SK-N-SH (cell line): Measurements from ENCODE around the gene PSMA1. TPM values are rescaled to one million over a fixed set of nuclear protein-coding genes. Genes with fewer than 3 reads are reported as not detected.

Experiments used
- CTCF ChIA-PET: fragments of 300-600, 350-600 bp; formaldehyde crosslinking; extraction: SDS; loops from one replicate; lab custom pipeline; 2021; lab: Yijun Ruan, JAX
- POLR2A ChIA-PET: fragments of 350-600 bp; sonication (Branson Sonifier 250); formaldehyde crosslinking; extraction: SDS; loops from one replicate; lab custom pipeline; 2020; ENCODE audit warnings: antibody characterized with exemption, inconsistent platforms; lab: Yijun Ruan, JAX
- DNase-seq: peaks from one replicate; pipeline ENCODE4 v3.0.0; 2012
- H2AFZ ChIP-seq: fragments of 200-600 bp; sonication (generic); 2 replicates; pipeline ENCODE4 v1.8.1; 2016; ENCODE audit warnings: antibody characterized with exemption, mild to moderate bottlenecking, low read depth
- H3F3A ChIP-seq: fragments of 200-600 bp; sonication (generic); replicated peaks from 2 replicates; pipeline ENCODE3; 2016; ENCODE audit warnings: antibody characterized with exemption, mild to moderate bottlenecking; ENCODE audit not compliant: insufficient read depth
- H3K27ac ChIP-seq, 2 experiments: fragments of 200-500 bp in 1 of 2; fragments of 200-600 bp in 1 of 2; sonication (Bioruptor generic) in 1 of 2; sonication (generic), shearing (Covaris generic) in 1 of 2; 2 replicates each; pipeline versions ENCODE4 v1.5.1 to v1.6.1; 2014 to 2016; ENCODE audit warnings: low read depth in 2 of 2, inconsistent platforms in 1 of 2, low read length in 1 of 2, mild to moderate bottlenecking in 1 of 2, mixed read lengths in 1 of 2
- H3K27me3 ChIP-seq: fragments of 200-600 bp; sonication (generic), shearing (Covaris generic); 2 replicates; pipeline ENCODE4 v1.6.1; 2016; ENCODE audit warnings: mixed run types; ENCODE audit not compliant: insufficient read depth
- H3K36me3 ChIP-seq, 2 experiments: fragments of 200-500 bp in 1 of 2; fragments of 200-600 bp in 1 of 2; sonication (Bioruptor generic) in 1 of 2; sonication (generic) in 1 of 2; replicated peaks in 1 of 2; 2 replicates each; pipeline versions ENCODE3 to v1.5.1; 2014 to 2016; ENCODE audit warnings: low read length in 1 of 2, mild to moderate bottlenecking in 1 of 2; ENCODE audit not compliant: insufficient read depth in 2 of 2, control insufficient read depth in 1 of 2
- H3K4me1 ChIP-seq, 2 experiments: fragments of 200-500 bp in 1 of 2; fragments of 200-600 bp in 1 of 2; sonication (Bioruptor generic) in 1 of 2; sonication (generic), shearing (Covaris generic) in 1 of 2; 2 replicates each; pipeline versions ENCODE4 v1.5.1 to v1.6.1; 2014 to 2016; ENCODE audit warnings: low read depth in 1 of 2, low read length in 1 of 2, mixed run types in 1 of 2; ENCODE audit not compliant: insufficient read depth in 2 of 2, control insufficient read depth in 1 of 2
- H3K4me2 ChIP-seq: fragments of 200-600 bp; sonication (generic), shearing (Covaris generic); 2 replicates; pipeline ENCODE4 v1.6.1; 2017; ENCODE audit warnings: mixed run types
- H3K4me3 ChIP-seq, 2 experiments: fragments of 200-500 bp in 1 of 2; fragments of 200-600 bp in 1 of 2; sonication (Bioruptor generic) in 1 of 2; sonication (generic), shearing (Covaris generic) in 1 of 2; 2 replicates each; pipeline versions ENCODE4 v1.5.1 to v1.8.1; 2014 to 2016; ENCODE audit warnings: low read depth in 2 of 2, inconsistent platforms in 1 of 2, low read length in 1 of 2, mild to moderate bottlenecking in 1 of 2, mixed read lengths in 1 of 2, moderate library complexity in 1 of 2
- H3K79me2 ChIP-seq: fragments of 200-600 bp; sonication (generic); 2 replicates; pipeline ENCODE4 v1.8.1; 2017; ENCODE audit warnings: mild to moderate bottlenecking; ENCODE audit not compliant: insufficient read depth
- H3K9ac ChIP-seq: fragments of 200-600 bp; sonication (generic); 2 replicates; pipeline ENCODE4 v1.6.1; 2017; ENCODE audit warnings: mixed run types
- H3K9me2 ChIP-seq: fragments of 200-600 bp; sonication (generic); 2 replicates; pipeline ENCODE4 v1.6.1; 2017; ENCODE audit warnings: mixed run types
- H3K9me3 ChIP-seq: fragments of 200-600 bp; sonication (generic); 2 replicates; pipeline ENCODE4 v1.6.1; 2017; ENCODE audit warnings: mixed run types, mild to moderate bottlenecking, moderate library complexity
- H4K20me1 ChIP-seq: fragments of 200-600 bp; sonication (generic); 2 replicates; pipeline ENCODE4 v1.6.1; 2017; ENCODE audit warnings: mild to moderate bottlenecking, mixed run types; ENCODE audit not compliant: insufficient read depth
- CHD2 ChIP-seq: fragments of 150-350 bp; IDR thresholded peaks from 2 replicates; pipeline ENCODE4 v1.6.1; 2018; ENCODE audit warnings: low read length; ENCODE audit not compliant: partially characterized antibody
- EZH2phosphoT487 ChIP-seq: fragments of 200-600 bp; sonication (generic); IDR thresholded peaks from 2 replicates; pipeline ENCODE4 v1.6.1; 2017; ENCODE audit warnings: low read depth, mixed run types, mild to moderate bottlenecking, antibody characterized with exemption, moderate library complexity, borderline replicate concordance
- FOXM1 ChIP-seq: IDR thresholded peaks from 2 replicates; pipeline ENCODE4 v1.4.0; 2012; ENCODE audit warnings: low read depth, mild to moderate bottlenecking
- GABPA ChIP-seq: IDR thresholded peaks from 2 replicates; pipeline ENCODE4 v1.4.0; 2012; ENCODE audit warnings: low read depth, mild to moderate bottlenecking
- GATA2 ChIP-seq: sonication (generic); formaldehyde crosslinking; IDR thresholded peaks from 2 replicates; pipeline ENCODE4 v1.5.0; 2020; ENCODE audit warnings: mild to moderate bottlenecking, missing genetic modification reagents
- MEF2A ChIP-seq: IDR thresholded peaks from 2 replicates; pipeline ENCODE4 v1.4.0; 2012; ENCODE audit warnings: low read depth, borderline replicate concordance
- MXI1 ChIP-seq: IDR thresholded peaks from 2 replicates; pipeline ENCODE4 v1.6.1; 2012; ENCODE audit warnings: mild to moderate bottlenecking, low read depth, low read length, improper control_type of control experiment
- NFIC ChIP-seq: IDR thresholded peaks from 2 replicates; pipeline ENCODE4 v1.4.0; 2012; ENCODE audit warnings: borderline replicate concordance
- NRF1 ChIP-seq: IDR thresholded peaks from 2 replicates; pipeline ENCODE4 v1.6.1; 2012; ENCODE audit warnings: low read depth, mild to moderate bottlenecking, low read length
- PBX3 ChIP-seq: IDR thresholded peaks from 2 replicates; pipeline ENCODE4; 2012
- RAD21 ChIP-seq: IDR thresholded peaks from 2 replicates; pipeline ENCODE4 v1.6.1; 2012; ENCODE audit warnings: mild to moderate bottlenecking, low read length
- RCOR1 ChIP-seq: fragments of 150-350 bp; IDR thresholded peaks from 2 replicates; pipeline ENCODE4 v1.6.1; 2017; ENCODE audit warnings: antibody characterized with exemption, low read length
- SMC3 ChIP-seq: IDR thresholded peaks from 2 replicates; pipeline ENCODE4 v1.6.1; 2012; ENCODE audit warnings: low read depth, low read length, improper control_type of control experiment
- TCF12 ChIP-seq: IDR thresholded peaks from 2 replicates; pipeline ENCODE4 v1.4.0; 2012
- TEAD4 ChIP-seq: IDR thresholded peaks from 2 replicates; pipeline ENCODE4 v1.4.0; 2012; ENCODE audit warnings: mild to moderate bottlenecking, borderline replicate concordance; ENCODE audit not compliant: insufficient read depth
- YY1 ChIP-seq: IDR thresholded peaks from 2 replicates; pipeline ENCODE4 v1.4.0; 2012; ENCODE audit warnings: low read depth, mild to moderate bottlenecking
- WGBS: methylation state at CpG from one replicate; pipeline ENCODE4 v1.1.6; 2017; ENCODE audit warnings: low lambda C conversion rate; 5-methylcytosine and 5-hydroxymethylcytosine counted together
- polyA plus RNA-seq, 3 experiments: library from polyadenylated mRNA; depleted of rRNA; stranded (reverse); fragments of >200 nt; gene quantifications; 2 replicates each; pipeline ENCODE4 v1.2.3, GENCODE V29; 2012
- TF ChIP-seq, protein P1 (sequence below): IDR thresholded peaks from 2 replicates; pipeline ENCODE4 v1.4.0; 2012; ENCODE audit warnings: low read depth, borderline replicate concordance
- TF ChIP-seq, protein P2 (sequence below): IDR thresholded peaks from 2 replicates; pipeline ENCODE4 v1.4.0; 2012; ENCODE audit warnings: low read depth, borderline replicate concordance

Gene PSMA1
- polyA plus RNA-seq, 1 of the 3 experiments (the other 2 are of a cell fraction) = 166 TPM

GRCh38 chr11:14503023-14503422, 17.2 kb downstream of the PSMA1 start:
- no peak overlapping the region for H3K9ac ChIP-seq
- no peak overlapping the region for H2AFZ ChIP-seq
- CTCF ChIA-PET = no interaction called here

GRCh38 chr11:14502039-14502438, 18.1 kb downstream of the PSMA1 start:
- H3K27me3 ChIP-seq = no peaks in the 10 kb centered on the region
- H3K4me2 ChIP-seq = no peak overlapping the region
- ChIA-PET CTCF (no interaction called here), POLR2A (no interaction called here)
- H3F3A ChIP-seq = peaks cover 36% of the 10 kb centered on the region
- TF ChIP-seq MEF2A (no peak), CHD2 (no peak), MXI1 (no peak), RAD21 (no peak), TEAD4 (no peak), SMC3 (no peak), FOXM1 (no peak), YY1 (no peak), GABPA (no peak), RCOR1 (no peak), GATA2 (CRISPR knock-in tag) (no peak)
- TF ChIP-seq, protein P1, sequence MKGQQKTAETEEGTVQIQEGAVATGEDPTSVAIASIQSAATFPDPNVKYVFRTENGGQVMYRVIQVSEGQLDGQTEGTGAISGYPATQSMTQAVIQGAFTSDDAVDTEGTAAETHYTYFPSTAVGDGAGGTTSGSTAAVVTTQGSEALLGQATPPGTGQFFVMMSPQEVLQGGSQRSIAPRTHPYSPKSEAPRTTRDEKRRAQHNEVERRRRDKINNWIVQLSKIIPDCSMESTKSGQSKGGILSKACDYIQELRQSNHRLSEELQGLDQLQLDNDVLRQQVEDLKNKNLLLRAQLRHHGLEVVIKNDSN = no peak
- TF ChIP-seq, protein P2, sequence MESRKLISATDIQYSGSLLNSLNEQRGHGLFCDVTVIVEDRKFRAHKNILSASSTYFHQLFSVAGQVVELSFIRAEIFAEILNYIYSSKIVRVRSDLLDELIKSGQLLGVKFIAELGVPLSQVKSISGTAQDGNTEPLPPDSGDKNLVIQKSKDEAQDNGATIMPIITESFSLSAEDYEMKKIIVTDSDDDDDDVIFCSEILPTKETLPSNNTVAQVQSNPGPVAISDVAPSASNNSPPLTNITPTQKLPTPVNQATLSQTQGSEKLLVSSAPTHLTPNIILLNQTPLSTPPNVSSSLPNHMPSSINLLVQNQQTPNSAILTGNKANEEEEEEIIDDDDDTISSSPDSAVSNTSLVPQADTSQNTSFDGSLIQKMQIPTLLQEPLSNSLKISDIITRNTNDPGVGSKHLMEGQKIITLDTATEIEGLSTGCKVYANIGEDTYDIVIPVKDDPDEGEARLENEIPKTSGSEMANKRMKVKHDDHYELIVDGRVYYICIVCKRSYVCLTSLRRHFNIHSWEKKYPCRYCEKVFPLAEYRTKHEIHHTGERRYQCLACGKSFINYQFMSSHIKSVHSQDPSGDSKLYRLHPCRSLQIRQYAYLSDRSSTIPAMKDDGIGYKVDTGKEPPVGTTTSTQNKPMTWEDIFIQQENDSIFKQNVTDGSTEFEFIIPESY = no peak
- H3K27ac ChIP-seq = no peak overlapping the region
- no peak overlapping the region for H3K9ac ChIP-seq
- DNase-seq = no peak
- H4K20me1 ChIP-seq = peaks cover under 1% of the 10 kb centered on the region
- H3K4me1 ChIP-seq = peaks cover 0 to 3% of the 10 kb centered on the region in 2 experiments; a peak in 2 of 4 replicates
- H3K9me2 ChIP-seq = no peaks in the 10 kb centered on the region
- H3K36me3 ChIP-seq = peaks cover 38 to 52% of the 10 kb centered on the region in 2 experiments
- no peak overlapping the region for H2AFZ ChIP-seq
- H3K9me3 ChIP-seq = no peaks in the 10 kb centered on the region
- H3K79me2 ChIP-seq = peaks cover 23% of the 10 kb centered on the region
- WGBS = 92% methylated on average over 4 of the region's 4 CpGs
- no peak overlapping the region for H3K4me3 ChIP-seq

More at GRCh38 chr11:14503023-14503422, 17.2 kb downstream of the PSMA1 start:
- POLR2A ChIA-PET = no interaction called here
- Histone ChIP-seq H3K9me3 (no peaks in the 10 kb centered on the region), H3K36me3 (peaks cover 41 to 50% of the 10 kb centered on the region in 2 experiments), H3K27me3 (no peaks in the 10 kb centered on the region), H3K27ac (no peak overlapping the region), H3K4me3 (no peak overlapping the region), H4K20me1 (no peaks in the 10 kb centered on the region), H3F3A (peaks cover 44% of the 10 kb centered on the region)
- no peak for DNase-seq
- no peak for TF ChIP-seq NRF1
- TF ChIP-seq RAD21 = no peak
- TF ChIP-seq PBX3 = no peak
- TF ChIP-seq EZH2phosphoT487 = no peak
- no peak for TF ChIP-seq NFIC
- TF ChIP-seq, protein P1 = no peak
- TF ChIP-seq TCF12 = no peak
- TF ChIP-seq, all 33 proteins: peak for 0
- peaks cover 13% of the 10 kb centered on the region for H3K79me2 ChIP-seq
- no peak overlapping the region for H3K4me2 ChIP-seq
- H3K9me2 ChIP-seq = no peaks in the 10 kb centered on the region
- H3K4me1 ChIP-seq = no peaks in the 10 kb centered on the region; a peak in 1 of 4 replicates
- 100% methylated on average over 1 of the region's 1 CpG for WGBS
